D341Med (cell line): Measurements from ENCODE around the gene SEMA5A.

Experiments
- DNase-seq: peaks from one replicate; pipeline ENCODE4 v3.0.0; 2012; ENCODE audit warnings: low spot score

The SEMA5A gene

DNA sequence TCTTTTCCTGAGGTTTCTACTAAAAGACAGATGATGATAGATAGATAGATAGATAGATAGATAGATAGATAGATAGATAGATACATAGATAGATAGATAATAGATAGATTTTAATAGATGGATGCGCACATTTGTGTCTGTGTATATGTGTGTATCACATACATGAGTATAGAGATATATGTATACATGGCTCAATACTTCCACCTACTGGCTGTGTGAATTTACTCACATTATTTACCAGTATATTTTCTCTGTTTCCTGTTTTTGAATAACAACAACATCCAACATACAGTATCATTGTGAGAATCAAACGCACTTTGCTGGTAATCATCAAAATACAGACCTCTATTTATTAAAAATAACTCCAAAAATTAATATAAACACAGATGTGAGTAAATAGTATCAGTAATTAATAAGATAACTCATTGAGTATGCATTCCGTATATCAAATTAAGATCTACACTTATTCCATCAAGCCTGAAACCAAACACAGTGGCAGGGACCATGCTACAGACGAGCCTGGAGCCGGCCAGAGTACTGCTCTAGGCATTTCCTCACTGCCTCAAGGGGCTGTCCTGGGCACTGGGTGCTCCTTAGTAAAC lies 338.0 kb downstream of the SEMA5A start:
- no peak for DNase-seq

DNA sequence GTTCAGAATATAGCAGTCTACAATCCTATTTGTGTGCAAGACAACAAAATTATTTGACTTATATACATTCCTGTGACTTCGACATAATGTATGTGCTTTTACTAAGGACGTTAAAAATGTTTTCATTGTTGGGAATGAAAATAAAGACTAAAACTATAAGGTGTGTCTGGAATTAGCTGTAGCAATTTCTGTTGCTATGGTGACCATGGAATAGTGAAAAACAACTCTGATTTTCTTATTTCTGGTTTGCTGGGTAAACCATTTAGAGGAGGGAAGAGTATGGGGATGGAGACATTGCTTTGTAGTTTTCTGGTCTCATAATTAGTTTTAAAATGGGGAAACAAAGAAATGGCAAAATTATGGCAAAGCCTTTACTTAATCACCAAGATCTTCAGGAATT lies 343.2 kb downstream of the SEMA5A start:
- DNase-seq: no peak

DNA sequence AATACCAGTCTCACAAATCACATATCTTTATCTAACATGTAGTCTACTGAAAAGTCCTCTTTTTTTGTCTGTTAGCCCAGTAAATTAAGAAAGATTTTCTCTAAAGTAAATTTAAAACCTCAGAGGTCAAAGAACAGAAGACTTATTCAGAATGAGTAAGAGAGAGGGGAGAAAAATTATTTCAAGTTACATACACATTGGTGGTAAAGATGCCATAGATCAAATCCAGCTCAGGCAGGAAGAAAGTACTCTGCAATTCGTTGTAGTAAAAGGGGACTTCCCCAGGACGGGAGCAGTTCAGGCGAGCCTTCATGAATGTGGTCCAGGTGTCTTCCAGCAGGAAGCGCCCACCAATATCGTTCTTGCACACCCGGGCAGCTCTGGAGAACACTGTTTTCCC lies 344.1 kb downstream of the SEMA5A start:
- DNase-seq: no peak

DNA sequence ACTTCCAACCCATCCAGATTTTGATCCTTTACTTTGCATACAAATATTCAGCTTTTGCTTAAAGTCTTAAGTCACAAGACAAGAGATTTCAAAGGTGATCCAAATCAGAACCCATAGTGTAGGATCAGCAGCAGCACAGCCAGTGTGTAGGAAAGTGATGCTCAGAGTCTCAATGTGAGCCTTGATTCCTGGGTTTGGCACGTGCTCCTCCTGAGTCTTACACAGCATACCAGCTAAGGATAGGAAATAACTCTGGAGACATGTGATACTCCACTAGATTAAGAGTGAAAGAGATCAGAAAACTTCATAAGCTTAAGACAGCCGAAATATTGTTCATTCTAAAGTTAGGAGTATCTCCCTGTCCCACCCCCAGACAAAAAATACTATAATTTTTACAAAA lies 344.9 kb downstream of the SEMA5A start:
- no peak for DNase-seq

DNA sequence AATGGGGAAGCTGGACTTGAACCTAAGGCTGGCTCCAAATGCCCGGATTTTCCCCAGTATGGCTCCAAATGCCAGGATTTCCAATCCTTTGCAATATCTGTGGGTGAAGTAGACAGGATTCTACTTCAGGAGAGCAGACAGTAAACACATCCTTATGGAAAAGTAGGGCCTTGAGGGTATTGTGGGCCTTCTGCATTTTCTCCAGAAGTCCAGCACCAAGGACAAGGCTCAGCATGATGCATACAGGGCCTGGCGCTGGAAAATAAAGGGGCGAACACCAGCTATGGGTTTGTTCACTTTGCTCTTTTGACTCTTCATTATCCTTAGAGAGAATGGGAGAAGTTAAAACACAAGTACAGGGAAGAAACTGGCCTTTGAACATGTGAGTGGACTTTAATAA lies 347.5 kb downstream of the SEMA5A start:
- no peak for DNase-seq

DNA sequence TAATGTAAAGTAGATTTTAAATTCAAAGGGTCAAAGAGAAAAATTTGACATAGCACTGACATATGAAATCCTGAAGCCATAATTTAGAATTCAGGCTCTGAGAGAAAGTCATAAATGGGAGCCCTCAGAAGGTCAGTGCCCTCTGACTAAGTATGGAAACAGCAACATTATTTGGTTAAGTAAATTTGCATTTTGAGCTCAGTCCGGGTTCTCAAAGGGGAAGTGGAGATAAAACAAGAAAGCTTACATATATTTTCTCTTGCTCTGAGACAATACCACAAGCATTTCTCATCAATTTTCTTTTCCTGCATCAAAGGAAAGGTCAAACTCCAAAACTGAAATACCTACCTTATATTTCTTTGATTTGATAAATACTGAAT lies 348.0 kb downstream of the SEMA5A start:
- no peak for DNase-seq

DNA sequence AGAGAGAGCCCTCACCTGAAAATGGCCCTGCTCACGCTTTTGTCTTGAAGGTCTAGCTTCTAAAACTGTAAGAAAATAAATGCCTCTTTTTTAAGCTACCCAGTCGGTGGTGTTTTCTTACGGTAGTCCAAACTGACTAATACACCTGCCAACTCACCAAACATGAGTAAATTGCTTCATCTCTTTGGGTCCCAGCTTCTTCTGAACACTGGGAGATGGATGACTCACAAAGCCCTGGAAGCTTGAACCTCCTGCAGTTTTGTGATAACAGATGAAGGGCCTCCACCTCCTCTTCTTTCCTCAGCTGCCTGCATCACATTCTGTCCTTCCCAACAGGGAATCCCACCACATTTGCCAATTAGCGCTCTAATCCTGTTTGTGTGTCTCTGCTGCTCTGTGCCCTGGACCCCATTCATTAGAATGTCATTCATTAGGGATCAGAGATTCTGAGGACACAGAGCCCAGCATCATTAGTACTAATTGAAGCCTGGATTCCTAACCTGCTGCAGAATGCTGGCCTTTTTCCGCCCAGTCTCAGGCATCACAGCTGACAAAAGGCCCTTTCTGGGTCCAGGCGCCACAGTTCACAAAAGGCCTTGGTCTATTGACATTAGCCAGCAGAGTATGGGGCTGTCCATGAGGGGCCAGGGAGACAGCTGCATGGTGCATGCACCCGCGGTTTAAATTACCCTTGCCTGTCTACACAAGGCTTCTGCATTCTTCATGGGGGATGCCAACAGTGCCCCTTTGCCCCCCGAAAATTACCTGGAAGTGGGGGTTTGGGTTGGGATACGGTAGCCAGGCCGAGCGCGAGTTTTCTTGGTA lies 349.3 kb downstream of the SEMA5A start:
- no peak for DNase-seq

DNA sequence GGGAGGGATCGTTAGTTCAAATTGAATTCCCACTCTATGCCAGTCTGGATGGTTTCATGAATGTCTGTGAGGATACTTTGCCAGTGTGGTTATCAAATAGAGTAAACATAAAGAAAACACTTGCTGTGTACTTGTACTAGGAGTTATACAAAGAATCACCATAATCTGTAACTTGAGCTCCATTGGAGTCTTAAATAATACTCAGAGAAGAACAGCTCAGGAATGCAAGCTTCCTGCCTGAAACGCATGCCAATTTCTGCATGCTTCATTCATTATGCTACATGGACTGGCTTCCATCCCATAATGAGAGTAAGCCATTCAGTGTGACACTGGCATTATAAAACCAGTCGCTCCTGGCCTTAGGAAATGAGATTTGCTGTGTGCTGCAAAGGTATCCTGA lies 351.4 kb downstream of the SEMA5A start:
- DNase-seq: no peak

DNA sequence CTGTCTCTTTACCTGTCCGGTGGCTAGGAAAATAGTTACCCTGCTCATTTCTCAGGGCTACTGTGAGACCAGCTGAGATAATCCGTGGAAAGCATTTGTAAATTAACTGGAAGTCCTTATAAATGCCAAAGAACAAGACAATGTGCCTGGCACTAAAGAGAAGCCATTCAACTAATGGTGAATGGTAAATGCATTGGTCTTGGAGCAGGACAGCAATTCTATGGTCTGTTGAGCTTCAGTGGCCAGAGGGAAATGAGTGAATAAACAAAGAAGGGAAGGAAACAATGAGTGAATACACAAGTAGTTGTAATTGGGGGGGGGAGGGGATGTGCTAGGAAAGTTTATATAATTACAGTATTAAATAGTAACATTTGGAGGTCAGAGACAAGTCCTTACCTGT lies 353.6 kb downstream of the SEMA5A start:
- no peak for DNase-seq

DNA sequence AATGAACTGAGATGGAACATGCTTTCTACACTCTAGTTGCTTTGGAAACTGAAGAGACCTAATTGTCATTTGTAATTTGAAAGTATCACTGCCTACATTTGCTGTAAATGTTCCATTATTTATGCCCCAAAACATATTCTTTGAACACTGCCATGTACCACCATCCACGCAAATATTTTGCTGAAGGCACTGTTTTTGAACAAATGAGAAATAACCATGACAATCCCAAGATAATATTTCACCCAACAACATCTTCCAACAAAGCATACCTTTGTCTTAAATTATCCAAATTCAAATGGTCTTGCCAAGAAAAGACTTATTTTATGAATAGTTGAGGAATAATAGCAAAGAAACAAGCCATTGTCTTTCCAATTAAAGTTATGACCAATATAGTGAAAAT lies 356.2 kb downstream of the SEMA5A start:
- DNase-seq: no peak

DNA sequence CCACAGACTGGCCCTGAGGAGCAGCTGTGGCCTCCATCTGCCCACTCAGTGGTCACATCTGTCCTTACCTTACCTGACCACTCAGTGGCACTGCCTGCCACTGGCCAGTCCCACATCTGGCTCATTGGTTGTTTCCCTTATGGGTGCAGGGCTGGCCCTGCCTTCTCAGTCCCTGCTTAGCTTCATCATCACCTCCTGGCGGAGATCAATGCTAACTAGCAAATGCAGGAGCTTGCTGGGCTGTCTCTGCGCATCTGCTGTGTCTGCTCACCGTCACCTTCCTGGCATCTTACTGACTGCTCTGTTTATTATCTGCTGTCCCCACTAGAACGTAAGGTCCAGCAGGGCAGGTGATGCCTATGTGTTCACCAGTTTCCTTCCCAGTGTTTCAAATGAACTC lies 356.9 kb downstream of the SEMA5A start:
- DNase-seq: no peak

DNA sequence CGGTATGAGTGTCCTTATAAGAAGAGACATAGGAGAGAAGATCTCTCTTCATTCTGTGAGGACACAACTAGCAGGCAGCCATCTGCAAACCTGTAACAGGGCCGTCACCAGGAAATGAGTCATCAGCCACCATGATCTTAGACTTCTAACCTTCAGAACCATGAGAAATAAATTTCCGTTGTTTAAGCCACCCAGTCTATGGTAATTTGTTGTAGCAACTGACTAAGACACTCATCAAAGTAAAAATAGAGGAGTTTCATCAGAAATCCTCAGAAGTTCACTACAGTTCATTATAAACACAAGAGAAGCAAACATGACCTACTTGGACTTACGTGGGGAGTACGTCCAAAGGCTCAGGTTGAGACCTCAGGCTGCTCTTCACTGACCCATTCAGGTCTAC lies 357.7 kb downstream of the SEMA5A start:
- DNase-seq: no peak

DNA sequence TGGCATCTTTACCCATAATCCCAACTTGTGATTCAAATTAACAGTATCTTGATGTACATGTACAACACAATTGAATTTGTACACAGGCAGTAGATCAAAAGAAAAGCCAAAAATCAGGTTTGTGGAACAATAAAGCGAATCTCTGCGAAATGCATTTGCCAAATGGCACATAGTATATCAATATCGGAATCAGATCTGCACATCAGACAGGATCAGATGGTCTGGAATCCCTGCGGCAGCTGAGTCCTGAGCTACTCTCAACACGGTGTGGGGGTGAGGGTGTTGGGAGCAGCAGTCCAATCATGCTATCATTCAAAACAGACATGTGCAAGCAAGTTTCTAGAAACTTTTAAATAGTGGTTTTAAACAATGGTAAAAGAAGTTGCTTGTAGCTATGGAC lies 358.3 kb downstream of the SEMA5A start:
- DNase-seq: no peak

DNA sequence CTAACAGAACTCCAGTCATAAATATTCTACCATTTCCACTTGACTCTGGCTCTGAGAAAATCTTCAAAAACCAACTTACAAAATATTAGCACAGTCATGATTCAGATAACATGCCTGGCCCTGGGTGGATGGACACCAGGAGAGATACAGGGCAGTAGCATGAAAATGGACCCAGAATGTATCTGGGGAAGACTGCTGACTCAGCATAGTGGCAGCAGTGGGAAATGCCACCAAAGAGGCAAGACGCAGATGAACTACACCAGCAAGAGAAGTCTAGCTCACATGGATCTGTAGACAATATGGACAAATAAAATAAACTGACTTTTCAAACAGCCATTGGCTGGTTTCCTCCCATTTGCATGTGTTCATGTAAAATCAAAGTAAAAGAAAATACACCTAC lies 359.8 kb downstream of the SEMA5A start:
- no peak for DNase-seq

DNA sequence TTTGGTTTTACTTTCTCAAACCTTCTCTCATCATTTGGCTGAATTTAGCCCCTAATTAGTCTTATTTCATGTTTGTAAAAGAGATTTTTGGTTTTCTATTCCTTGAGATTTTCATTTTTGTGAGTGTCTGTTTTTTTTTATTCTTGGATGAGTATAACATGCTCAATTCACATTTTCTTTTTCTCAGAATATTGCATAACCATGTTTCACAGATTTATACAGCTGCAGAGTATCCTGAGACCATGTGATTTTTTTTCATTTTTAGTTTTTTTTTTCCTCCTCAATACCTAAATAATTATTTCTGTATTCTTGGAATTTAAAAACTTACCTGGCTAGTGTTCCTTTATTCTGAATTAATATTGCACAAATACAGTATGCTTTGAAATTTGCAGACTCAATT lies 361.9 kb downstream of the SEMA5A start:
- no peak for DNase-seq

DNA sequence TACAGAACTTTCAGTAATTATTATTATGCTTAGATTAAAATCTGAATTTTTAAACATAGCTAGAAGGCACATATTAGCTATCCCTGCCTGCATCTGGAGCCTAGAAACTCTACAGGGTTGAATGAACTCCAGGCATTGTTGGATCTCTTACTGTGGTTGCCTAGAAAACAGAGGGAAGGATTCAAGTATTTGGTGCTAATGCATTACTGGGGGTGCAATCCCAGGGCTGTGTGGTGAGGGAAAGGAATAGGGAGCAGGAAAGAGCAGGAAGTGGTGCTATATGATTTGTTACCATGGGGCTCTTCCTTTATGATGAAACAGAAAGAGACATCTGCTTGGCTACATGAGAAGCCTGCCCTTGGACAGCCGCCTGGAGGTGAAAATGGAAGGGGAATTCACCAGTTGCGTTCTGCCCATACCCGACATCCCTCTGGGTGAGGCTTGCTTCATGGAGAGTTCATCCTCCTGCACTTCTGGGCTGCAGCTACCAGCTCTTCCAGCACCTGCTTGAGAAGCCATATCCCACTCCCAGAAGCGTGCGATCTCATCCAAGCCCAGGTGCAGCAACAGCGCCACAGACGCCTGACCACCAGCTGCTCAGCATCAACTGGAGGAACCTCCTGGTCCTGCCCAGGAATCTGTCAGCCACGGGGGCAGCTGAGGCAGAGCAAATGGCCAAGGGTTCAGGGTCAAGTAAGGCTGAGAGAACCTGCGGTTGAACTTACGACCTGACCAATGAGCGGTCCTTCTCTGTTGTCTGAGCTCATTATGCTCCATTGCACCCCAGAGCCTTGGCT lies 362.8 kb downstream of the SEMA5A start:
- no peak for DNase-seq

DNA sequence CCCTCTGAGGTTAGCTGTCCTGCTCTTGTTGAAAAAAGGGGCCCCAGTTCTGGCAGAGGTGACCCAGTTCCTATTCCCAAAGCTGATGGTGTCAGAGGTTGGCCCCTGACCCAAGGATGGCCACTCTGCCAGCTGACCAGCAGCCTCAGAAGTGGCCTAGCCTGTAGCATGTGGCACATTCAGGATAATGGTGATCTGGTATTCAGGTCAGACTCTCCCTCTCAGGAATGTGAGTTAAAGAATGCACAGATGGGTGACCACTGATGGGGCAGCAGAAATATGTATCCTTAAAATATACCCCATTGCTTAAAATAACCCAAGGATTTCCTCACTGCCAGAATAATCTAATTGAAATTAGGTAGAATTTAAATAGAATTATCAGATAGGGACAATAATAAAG lies 369.2 kb downstream of the SEMA5A start:
- no peak for DNase-seq

DNA sequence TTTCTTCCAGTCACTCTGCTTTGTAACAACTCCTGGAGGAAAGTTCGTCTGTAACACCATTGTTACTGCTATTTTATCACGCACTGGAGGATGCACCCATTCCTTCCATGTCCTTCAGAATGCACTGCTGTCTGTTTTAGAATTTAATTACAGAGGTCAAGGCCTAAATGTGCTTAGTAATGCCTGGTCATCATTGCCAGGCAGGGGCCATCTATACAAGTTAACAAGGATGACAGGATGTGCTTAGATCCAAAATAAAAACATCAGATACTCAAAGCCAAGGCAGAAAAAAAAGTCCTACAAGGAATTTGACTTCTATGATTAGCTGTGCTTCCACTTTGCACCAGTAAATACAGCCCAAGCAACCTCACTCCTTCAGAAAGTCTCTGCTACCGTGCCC lies 371.4 kb downstream of the SEMA5A start:
- no peak for DNase-seq

DNA sequence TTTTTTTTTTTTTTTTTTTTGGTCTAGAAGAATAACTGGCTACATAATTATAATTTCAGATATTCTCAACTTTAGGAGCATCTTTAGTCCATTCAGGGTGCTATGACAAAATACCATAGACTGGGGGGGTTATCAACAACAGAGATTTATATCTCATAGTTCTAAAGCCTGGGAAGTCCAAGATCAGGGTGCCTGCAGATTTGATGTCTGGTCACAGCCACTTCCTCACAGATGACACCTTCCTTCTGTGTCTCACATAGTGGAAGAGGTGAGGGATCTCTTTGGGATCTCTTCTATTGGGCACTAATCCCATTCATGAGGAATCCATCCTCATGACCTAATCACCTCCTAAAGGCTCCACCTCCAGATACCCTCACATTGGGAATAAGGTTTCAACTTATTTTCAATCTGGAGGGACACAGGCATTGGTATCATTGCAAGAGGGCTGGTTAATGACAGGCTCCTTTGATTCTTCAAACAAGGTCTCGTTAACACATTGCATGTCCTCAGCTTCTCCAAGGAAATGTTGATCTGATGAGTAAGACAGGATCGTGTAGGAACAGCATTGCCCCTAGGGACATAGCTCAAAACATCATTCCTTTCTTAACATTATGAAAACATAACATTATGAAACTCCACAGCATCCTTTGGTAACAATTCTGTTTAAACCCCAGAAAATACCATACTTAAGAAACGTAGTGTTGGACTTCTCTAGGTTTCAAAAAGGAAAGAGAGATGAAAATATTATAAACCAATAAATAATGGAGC lies 372.4 kb downstream of the SEMA5A start:
- DNase-seq: no peak

DNA sequence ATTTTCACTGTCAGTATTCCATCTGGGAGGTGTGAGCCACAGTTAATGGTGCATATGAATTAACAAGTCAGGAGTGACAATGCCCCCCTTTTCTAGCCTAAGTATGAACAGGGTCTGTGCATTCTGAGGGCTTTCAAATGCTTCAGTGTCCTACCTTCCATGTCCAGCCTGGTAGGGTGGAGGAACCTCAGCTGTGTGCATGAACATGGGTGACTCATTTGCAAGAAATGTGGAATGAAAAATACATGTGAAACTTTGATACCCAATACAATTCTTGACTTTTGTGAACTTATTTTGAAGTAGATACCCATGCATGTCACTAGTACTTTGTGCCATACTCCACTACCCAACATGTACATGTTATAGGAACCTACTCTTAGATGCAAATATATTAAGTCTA lies 375.8 kb downstream of the SEMA5A start:
- no peak for DNase-seq

DNA sequence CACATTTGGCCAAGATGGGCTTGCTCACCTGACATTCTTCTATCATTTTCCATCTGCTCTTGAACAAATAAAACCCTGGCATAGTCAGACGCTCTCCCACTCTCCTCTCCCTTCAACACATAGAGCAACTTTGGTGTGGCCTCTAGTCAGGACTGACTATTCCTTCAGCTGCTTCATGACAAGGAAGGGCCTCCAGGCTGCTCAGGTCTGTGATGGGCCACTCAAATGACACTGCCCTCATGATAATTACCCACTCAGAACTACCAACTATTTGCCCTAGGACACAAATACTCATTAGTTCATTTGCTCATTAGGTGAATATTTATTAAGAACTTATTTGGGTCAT lies 376.3 kb downstream of the SEMA5A start:
- no peak for DNase-seq

DNA sequence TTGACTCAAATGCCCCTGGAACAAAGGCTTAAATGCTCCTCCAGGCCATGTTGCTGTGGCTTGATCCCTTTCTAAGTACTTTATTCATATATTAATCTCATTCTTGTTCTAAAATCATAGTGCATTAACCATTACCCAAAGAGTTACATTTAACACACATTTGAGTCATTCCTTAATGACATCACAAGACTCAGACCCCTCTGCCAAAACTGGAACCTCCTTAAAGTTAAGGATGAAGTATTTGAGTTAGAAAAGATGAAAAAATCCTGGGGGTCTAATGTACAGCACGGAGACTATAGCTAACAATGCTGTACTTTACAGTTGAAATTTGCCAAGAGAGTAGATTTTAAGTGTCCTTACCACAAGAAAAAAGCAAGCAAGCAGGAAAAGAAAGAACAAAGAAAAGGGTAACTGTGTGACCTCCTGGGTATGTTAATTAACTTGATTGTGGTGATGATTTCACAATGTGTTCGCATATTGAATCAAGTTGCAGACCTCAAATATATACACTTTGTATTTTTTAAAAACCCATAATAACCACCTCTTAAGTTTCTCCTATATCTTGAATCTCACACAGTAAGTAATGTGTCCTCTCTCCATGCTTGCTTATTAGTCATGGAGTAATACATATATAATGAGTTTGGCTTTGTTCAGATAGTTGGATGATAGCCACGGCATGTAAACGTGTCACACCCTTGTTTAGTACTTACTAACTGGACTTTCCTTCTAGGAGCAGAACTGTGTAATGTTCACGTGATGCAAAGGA lies 376.9 kb downstream of the SEMA5A start:
- DNase-seq: no peak
